Activated CD8-positive, alpha-beta T cell treated with anti-CD3 and anti-CD28 coated beads for 36 hours (primary cell): Measurements from ENCODE around the gene ERCC1. TPM values are rescaled to one million over a fixed set of nuclear protein-coding genes. Genes with fewer than 3 reads are reported as not detected.

ENCODE experiments used
- ATAC-seq: fragments of 200-7000 bp; cut with Tn5 transposase; one replicate; pipeline ENCODE4 v1.10.0; 2021; ENCODE audit warnings: mild to moderate bottlenecking, moderate library complexity
- CTCF ChIA-PET: fragments of 350-600 bp; sonication (Branson Sonifier 250); formaldehyde crosslinking; loops from one replicate; lab custom pipeline; 2021; ENCODE audit warnings: antibody characterized with exemption; lab: Charles Lee
- POLR2A ChIA-PET: fragments of 350-600 bp; sonication (Branson Sonifier 250); formaldehyde crosslinking; loops from one replicate; lab custom pipeline; 2021; ENCODE audit warnings: antibody characterized with exemption; lab: Charles Lee
- DNase-seq: peaks from one replicate; pipeline ENCODE4 v3.0.0-alpha.2; 2020
- H3K27ac Mint-ChIP-seq: one replicate; pipeline ENCODE4 v1.8.0; 2021; ENCODE audit warnings: mild to moderate bottlenecking, mixed read lengths
- H3K27me3 Mint-ChIP-seq: one replicate; pipeline ENCODE4 v1.8.0; 2021; ENCODE audit warnings: mixed read lengths
- H3K36me3 Mint-ChIP-seq: one replicate; pipeline ENCODE4 v1.8.0; 2021; ENCODE audit warnings: low read depth, mixed read lengths
- H3K4me1 Mint-ChIP-seq: one replicate; pipeline ENCODE4 v1.8.0; 2021; ENCODE audit warnings: low read depth, mixed read lengths
- H3K4me3 Mint-ChIP-seq: one replicate; pipeline ENCODE4 v1.8.0; 2021; ENCODE audit warnings: mild to moderate bottlenecking, moderate library complexity, mixed read lengths
- H3K9me3 Mint-ChIP-seq: one replicate; pipeline ENCODE4 v1.8.0; 2021; ENCODE audit warnings: mixed read lengths
- CTCF ChIP-seq: fragments of 200-600 bp; IDR thresholded peaks from one replicate; pipeline ENCODE4 v1.8.0; 2022; ENCODE audit warnings: antibody characterized with exemption, mild to moderate bottlenecking
- intact Hi-C: fragments of 100-400 bp; cut with micrococcal nuclease; formaldehyde crosslinking; loops from one replicate; pipeline ENCODE4 v1.10.0; 2022
- total RNA-seq, 2 experiments: library from RNA; stranded (reverse); gene quantifications; one replicate each; pipeline ENCODE4 v1.2.3, GENCODE V29; 2021

Gene ERCC1
- total RNA-seq, 2 experiments from 2014 or later = 41.6 to 46.5 TPM

DNA sequence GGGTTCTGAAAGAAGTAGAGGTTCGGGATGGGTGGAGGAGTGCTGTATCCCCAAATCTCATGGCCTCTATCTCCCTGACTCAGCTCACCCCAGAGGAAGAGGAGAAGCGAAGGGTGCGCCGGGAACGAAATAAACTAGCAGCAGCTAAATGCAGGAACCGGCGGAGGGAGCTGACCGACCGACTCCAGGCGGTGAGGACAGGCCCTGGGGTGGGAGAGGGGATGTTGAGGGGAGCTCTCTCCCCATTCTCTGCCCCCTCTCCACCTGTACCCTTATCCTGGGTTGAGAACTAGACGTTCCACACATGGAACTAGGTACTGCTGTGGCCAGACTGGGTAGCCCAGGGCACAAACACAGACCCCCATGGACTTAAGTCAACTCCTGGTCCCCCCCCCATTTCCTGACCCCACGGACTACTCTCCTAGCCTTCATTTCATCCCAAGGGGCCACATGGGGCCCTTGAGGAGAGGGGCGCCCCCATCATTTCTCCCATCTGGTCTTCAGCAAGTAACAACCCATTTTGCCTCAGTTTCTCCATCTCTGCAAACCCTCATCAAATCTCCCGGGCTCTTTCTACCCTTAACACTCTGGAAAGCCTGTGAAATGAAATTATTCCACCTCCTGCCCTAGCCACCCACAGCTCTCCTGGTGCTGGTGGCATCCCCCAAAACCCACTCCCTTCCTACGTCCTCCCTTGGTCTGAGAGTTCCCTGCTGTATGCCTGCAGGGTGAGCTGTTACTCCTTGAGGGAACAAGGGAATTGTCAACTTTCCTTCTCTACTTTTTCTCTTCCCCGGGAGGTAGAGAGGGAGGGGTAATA, 47.6 kb upstream of the ERCC1 start:
- H3K36me3 Mint-ChIP-seq = peaks cover 17% of the 10 kb centered on the region
- H3K4me1 Mint-ChIP-seq = peaks cover 34% of the 10 kb centered on the region
- TF ChIP-seq CTCF = no peak
- POLR2A ChIA-PET = interaction anchor here (3.4 kb wide), 1 partner anchor 7 kb away, joined by 29 read pairs; no protein-coding TSS in a partner anchor
- DNase-seq (no peak), ATAC-seq (no peak)
- no peaks in the 10 kb centered on the region for H3K9me3 Mint-ChIP-seq
- H3K27me3 Mint-ChIP-seq = peaks cover 5% of the 10 kb centered on the region
- no peak overlapping the region for H3K4me3 Mint-ChIP-seq
- CTCF ChIA-PET = interaction anchor here (2.7 to 5.3 kb wide), 2 partner anchors 14 to 32 kb away, joined by 13 to 30 read pairs; no protein-coding TSS in a partner anchor
- intact Hi-C loops = loop anchor here (10.0 kb wide), 1 partner anchor 47 kb away; the partner anchor contains the start of gene ERCC1
- H3K27ac Mint-ChIP-seq = no peak overlapping the region

DNA sequence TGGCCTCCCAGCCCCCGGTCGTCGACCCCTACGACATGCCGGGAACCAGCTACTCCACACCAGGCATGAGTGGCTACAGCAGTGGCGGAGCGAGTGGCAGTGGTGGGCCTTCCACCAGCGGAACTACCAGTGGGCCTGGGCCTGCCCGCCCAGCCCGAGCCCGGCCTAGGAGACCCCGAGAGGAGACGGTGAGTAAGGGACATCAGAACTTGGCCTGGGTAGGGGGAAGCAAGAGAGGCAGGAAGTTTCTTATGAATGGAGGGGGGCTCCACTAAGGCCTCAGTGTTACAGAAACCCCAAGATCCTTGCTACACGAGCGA, 47.0 kb upstream of the ERCC1 start:
- POLR2A ChIA-PET = interaction anchor here (3.4 kb wide), 1 partner anchor 7 kb away, joined by 29 read pairs; no protein-coding TSS in a partner anchor
- ATAC-seq = no peak
- peaks cover 5% of the 10 kb centered on the region for H3K27me3 Mint-ChIP-seq
- H3K9me3 Mint-ChIP-seq = no peaks in the 10 kb centered on the region
- CTCF ChIA-PET = interaction anchor here (1.3 to 5.3 kb wide), 3 partner anchors 8 to 31 kb away, joined by 4 to 63 read pairs (median 30); no protein-coding TSS in a partner anchor
- H3K27ac Mint-ChIP-seq = no peak overlapping the region
- intact Hi-C loops = loop anchor here (10.0 kb wide), 1 partner anchor 46 kb away; the partner anchor contains the start of gene ERCC1
- H3K36me3 Mint-ChIP-seq = peaks cover 17% of the 10 kb centered on the region
- H3K4me1 Mint-ChIP-seq = peaks cover 34% of the 10 kb centered on the region
- DNase-seq = no peak
- TF ChIP-seq CTCF = no peak
- peak overlapping the region; percentile 86 for H3K4me3 Mint-ChIP-seq

GRCh38 chr19:45469945-45470761, 46.4 kb upstream of the ERCC1 start:
- DNase-seq (peak; percentile 44), ATAC-seq (no peak)
- peak overlapping the region; percentile 92 for H3K27ac Mint-ChIP-seq
- ChIA-PET CTCF (interaction anchor here (1.3 to 5.2 kb wide), 9 partner anchors 8 to 68 kb away, joined by 3 to 64 read pairs (median 5); no protein-coding TSS in a partner anchor), POLR2A (interaction anchor here (2.1 to 3.4 kb wide), 5 partner anchors 8 to 30 kb away, joined by 7 to 29 read pairs (median 12); no protein-coding TSS in a partner anchor)
- H3K4me1 Mint-ChIP-seq = peaks cover 34% of the 10 kb centered on the region
- H3K4me3 Mint-ChIP-seq = peak overlapping the region; percentile 86
- H3K9me3 Mint-ChIP-seq = no peaks in the 10 kb centered on the region
- no peak for TF ChIP-seq CTCF
- peaks cover 17% of the 10 kb centered on the region for H3K36me3 Mint-ChIP-seq
- H3K27me3 Mint-ChIP-seq = peaks cover 5% of the 10 kb centered on the region
- intact Hi-C loops = loop anchor here (10.0 kb wide), 1 partner anchor 45 kb away; the partner anchor contains the start of gene ERCC1

DNA sequence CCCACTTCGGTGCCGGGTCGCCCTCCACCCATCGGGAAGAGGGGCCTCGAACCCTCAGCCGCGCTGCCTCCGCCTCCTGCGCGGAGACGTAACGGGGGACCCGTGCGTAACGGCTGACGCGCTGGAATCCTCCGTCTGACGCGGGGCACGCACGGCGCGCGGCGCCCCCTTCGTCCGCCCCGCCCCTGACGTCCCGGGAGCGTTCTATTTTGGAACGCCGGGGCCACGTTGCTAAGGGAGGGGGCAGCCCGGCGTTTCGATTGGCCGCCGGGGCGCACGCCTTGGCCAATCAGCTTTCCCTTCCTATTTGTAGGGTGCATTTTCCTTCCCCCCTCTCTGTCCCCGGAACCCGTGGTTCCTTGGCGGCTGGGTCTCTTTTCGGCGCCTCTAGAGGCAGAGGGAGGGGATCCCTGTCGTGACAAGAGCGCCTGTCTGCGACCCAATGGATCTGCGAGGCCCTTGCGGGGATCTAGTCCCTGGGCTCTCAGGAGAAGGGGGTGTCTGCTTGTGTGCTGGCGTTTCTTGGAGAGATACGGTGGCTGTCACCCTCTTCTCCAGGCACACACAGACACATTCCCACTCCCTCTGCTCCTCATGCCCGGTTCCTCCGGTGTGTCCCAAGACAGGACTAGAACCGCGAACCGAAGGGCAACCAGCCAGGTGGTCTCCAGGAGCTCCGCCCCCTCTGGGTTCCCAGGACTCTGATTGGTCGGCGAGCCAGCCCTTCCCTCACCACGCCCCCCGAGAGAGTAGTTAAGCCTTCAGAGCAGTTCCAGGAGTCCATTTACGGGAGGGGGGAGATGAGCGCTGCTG, 45.6 kb upstream of the ERCC1 start:
- Mint-ChIP-seq H3K27ac (peak overlapping the region; percentile 93), H3K4me1 (peaks cover 34% of the 10 kb centered on the region), H3K9me3 (no peaks in the 10 kb centered on the region), H3K4me3 (peak overlapping the region; percentile 86), H3K36me3 (peaks cover 17% of the 10 kb centered on the region), H3K27me3 (peaks cover 5% of the 10 kb centered on the region)
- intact Hi-C loops = no loop called here
- DNase-seq = peak; percentile 96
- no peak for TF ChIP-seq CTCF
- ChIA-PET CTCF (interaction anchor here (0.6 to 5.2 kb wide), 14 partner anchors 9 to 300 kb away, joined by 3 to 64 read pairs (median 4); partner anchors contain the start of gene SIX5), POLR2A (interaction anchor here (1.0 to 3.4 kb wide), 7 partner anchors 9 to 44 kb away, joined by 5 to 29 read pairs (median 12); no protein-coding TSS in a partner anchor)
- peak; percentile 75 for ATAC-seq
